Measurements from ENCODE around the gene ZNF346.

The ZNF346 gene

GRCh38 chr5:177111720-177112394 is 89.4 kb downstream of the ZNF346 start:
- H2AFZ ChIP-seq (ENCODE audit: low read length), result no peak overlapping the region
- H3K9me3 ChIP-seq (ENCODE audit: insufficient read depth, low read depth, low read length), result no peaks in the 10 kb centered on the region
- H3K9ac ChIP-seq (ENCODE audit: low read depth, low read length, poor library complexity, severe bottlenecking), result no peak overlapping the region
- no peaks in the 10 kb centered on the region for H4K20me1 ChIP-seq (ENCODE audit: insufficient read depth, low read length, poor library complexity, severe bottlenecking)
- TF ChIP-seq EZH2phosphoT487 (IDR thresholded peaks at IDR 0.05; ENCODE audit: borderline replicate concordance) (no peak), CTCF (conservative IDR thresholded peaks at IDR 0.05; ENCODE audit: low read length) (peak; percentile 82)
- H3K79me2 ChIP-seq (ENCODE audit: insufficient read depth, low read length), result no peaks in the 10 kb centered on the region
- H3K4me3 ChIP-seq (ENCODE audit: low read length, poor library complexity, severe bottlenecking), result no peak overlapping the region
- no peaks in the 10 kb centered on the region for H3F3A ChIP-seq (ENCODE audit: low read depth)
- H3K27me3 ChIP-seq (ENCODE audit: insufficient read depth, low read length, poor library complexity, severe bottlenecking), result no peaks in the 10 kb centered on the region
- no peak overlapping the region for H3K4me2 ChIP-seq (ENCODE audit: low read depth, low read length, poor library complexity, severe bottlenecking)
- no peaks in the 10 kb centered on the region for H3K4me1 ChIP-seq (ENCODE audit: insufficient read depth, low read length, poor library complexity, severe bottlenecking)
- H3K36me3 ChIP-seq (ENCODE audit: insufficient read depth, low read length), result no peaks in the 10 kb centered on the region
- no peaks in the 10 kb centered on the region for H3K9me2 ChIP-seq (replicated peaks; ENCODE audit: low read depth, low read length)

GRCh38 chr5:177112589-177113220 is 90.2 kb downstream of the ZNF346 start:
- Histone ChIP-seq H3K36me3 (ENCODE audit: insufficient read depth, low read length) (no peaks in the 10 kb centered on the region), H3K9me2 (replicated peaks; ENCODE audit: low read depth, low read length) (no peaks in the 10 kb centered on the region), H3K4me3 (ENCODE audit: low read length, poor library complexity, severe bottlenecking) (no peak overlapping the region), H3K79me2 (ENCODE audit: insufficient read depth, low read length) (no peaks in the 10 kb centered on the region), H4K20me1 (ENCODE audit: insufficient read depth, low read length, poor library complexity, severe bottlenecking) (no peaks in the 10 kb centered on the region), H3K9ac (ENCODE audit: low read depth, low read length, poor library complexity, severe bottlenecking) (no peak overlapping the region), H3K4me1 (ENCODE audit: insufficient read depth, low read length, poor library complexity, severe bottlenecking) (no peaks in the 10 kb centered on the region), H3K9me3 (ENCODE audit: insufficient read depth, low read depth, low read length) (no peaks in the 10 kb centered on the region), H3F3A (ENCODE audit: low read depth) (no peaks in the 10 kb centered on the region), H2AFZ (ENCODE audit: low read length) (no peak overlapping the region), H3K27me3 (ENCODE audit: insufficient read depth, low read length, poor library complexity, severe bottlenecking) (no peaks in the 10 kb centered on the region), H3K4me2 (ENCODE audit: low read depth, low read length, poor library complexity, severe bottlenecking) (no peak overlapping the region)
- no peak for TF ChIP-seq EZH2phosphoT487 (IDR thresholded peaks at IDR 0.05; ENCODE audit: borderline replicate concordance)
- TF ChIP-seq CTCF (conservative IDR thresholded peaks at IDR 0.05; ENCODE audit: low read length), result no peak

- Histone ChIP-seq H3K9me3 (ENCODE audit: insufficient read depth, low read depth, low read length) (no peaks in the 10 kb centered on the region), H3K4me3 (ENCODE audit: low read length, poor library complexity, severe bottlenecking) (no peak overlapping the region), H4K20me1 (ENCODE audit: insufficient read depth, low read length, poor library complexity, severe bottlenecking) (no peaks in the 10 kb centered on the region), H3K27me3 (ENCODE audit: insufficient read depth, low read length, poor library complexity, severe bottlenecking) (no peaks in the 10 kb centered on the region), H2AFZ (ENCODE audit: low read length) (peak overlapping the region; percentile 58; the same call in 1 of the 2 replicates), H3K4me2 (ENCODE audit: low read depth, low read length, poor library complexity, severe bottlenecking) (no peak overlapping the region), H3K36me3 (ENCODE audit: insufficient read depth, low read length) (no peaks in the 10 kb centered on the region), H3K9ac (ENCODE audit: low read depth, low read length, poor library complexity, severe bottlenecking) (no peak overlapping the region), H3K9me2 (replicated peaks; ENCODE audit: low read depth, low read length) (no peaks in the 10 kb centered on the region), H3K4me1 (ENCODE audit: insufficient read depth, low read length, poor library complexity, severe bottlenecking) (no peaks in the 10 kb centered on the region), H3F3A (ENCODE audit: low read depth) (no peaks in the 10 kb centered on the region), H3K79me2 (ENCODE audit: insufficient read depth, low read length) (no peaks in the 10 kb centered on the region)
- TF ChIP-seq EZH2phosphoT487 (IDR thresholded peaks at IDR 0.05; ENCODE audit: borderline replicate concordance) (no peak), CTCF (conservative IDR thresholded peaks at IDR 0.05; ENCODE audit: low read length) (peak; percentile 81)
Observed at GRCh38 chr5:177113566-177114424, 91.3 kb downstream of the ZNF346 start.

Data from Loucy (cell line).